HepG2 (cell line): ENCODE results near the gene PRDX2. TPM values are rescaled to one million over a fixed set of nuclear protein-coding genes. Genes with fewer than 3 reads are reported as not detected.

Experiments used
- CHD2 ChIP-seq: IDR thresholded peaks from 2 replicates; pipeline ENCODE4 v1.6.1; 2011; ENCODE audit warnings: low read depth, low read length, improper control_type of control experiment
- DNMT1 ChIP-seq: sonication (generic); formaldehyde crosslinking; IDR thresholded peaks from 2 replicates; pipeline ENCODE4 v1.5.1; 2020; ENCODE audit warnings: mild to moderate bottlenecking, missing genetic modification reagents
- GPN1 ChIP-seq: sonication (generic); formaldehyde crosslinking; IDR thresholded peaks from 2 replicates; pipeline ENCODE4 v1.5.1; 2020; ENCODE audit warnings: missing genetic modification reagents, borderline replicate concordance
- GTF2F1 ChIP-seq: fragments of 150-350 bp; IDR thresholded peaks from 2 replicates; pipeline ENCODE4 v1.6.1; 2014; ENCODE audit warnings: low read length
- HNRNPLL ChIP-seq: fragments of 200-400 bp; formaldehyde crosslinking; IDR thresholded peaks from 2 replicates; pipeline ENCODE4 v1.6.1; 2017; ENCODE audit warnings: mild to moderate bottlenecking, low read depth, low read length; ENCODE audit not compliant: poor library complexity, severe bottlenecking
- ISL2 ChIP-seq: sonication (generic); formaldehyde crosslinking; IDR thresholded peaks from 2 replicates; pipeline ENCODE4 v1.5.0; 2020; ENCODE audit warnings: missing genetic modification reagents
- JUN ChIP-seq: sonication (generic); formaldehyde crosslinking; IDR thresholded peaks from 2 replicates; pipeline ENCODE4 v1.4.0; 2020; ENCODE audit warnings: mild to moderate bottlenecking, missing genetic modification reagents
- MEF2D ChIP-seq: sonication (generic); formaldehyde crosslinking; IDR thresholded peaks from 2 replicates; pipeline ENCODE4 v1.5.1; 2020; ENCODE audit warnings: mild to moderate bottlenecking, missing genetic modification reagents
- NR2F1 ChIP-seq, 2 experiments: fragments of 450-650 bp in 1 of 2; formaldehyde crosslinking in 1 of 2; IDR thresholded peaks; 2 replicates each; pipeline versions ENCODE4 v1.5.0 to v1.6.1; 2016 to 2020; ENCODE audit warnings: mild to moderate bottlenecking in 1 of 2, missing compliant biosample characterization in 1 of 2, missing genetic modification reagents in 1 of 2, moderate library complexity in 1 of 2
- PHF5A ChIP-seq: IDR thresholded peaks from one replicate; pipeline ENCODE4 v1.6.1; 2018; ENCODE audit warnings: low read depth, missing genetic modification reagents; ENCODE audit not compliant: unreplicated experiment
- SETDB1 ChIP-seq: sonication (generic); formaldehyde crosslinking; IDR thresholded peaks from 2 replicates; pipeline ENCODE4 v1.5.1; 2020; ENCODE audit warnings: missing genetic modification reagents, mild to moderate bottlenecking, borderline replicate concordance
- ZNF121 ChIP-seq: sonication (generic); formaldehyde crosslinking; IDR thresholded peaks from 2 replicates; pipeline ENCODE4 v1.5.0; 2020; ENCODE audit warnings: mild to moderate bottlenecking, missing genetic modification reagents
- ZNF225 ChIP-seq: sonication (generic); formaldehyde crosslinking; IDR thresholded peaks from 2 replicates; pipeline ENCODE4 v1.4.0; 2020; ENCODE audit warnings: mild to moderate bottlenecking, missing genetic modification reagents
- ZNF329 ChIP-seq: sonication (generic); formaldehyde crosslinking; IDR thresholded peaks from 2 replicates; pipeline ENCODE4 v1.9.0; 2021; ENCODE audit warnings: low read depth, mild to moderate bottlenecking, missing genetic modification reagents
- ZNF331 ChIP-seq: sonication (generic); formaldehyde crosslinking; IDR thresholded peaks from 2 replicates; pipeline ENCODE4 v1.4.0; 2020; ENCODE audit warnings: missing genetic modification reagents
- ZNF552 ChIP-seq: sonication (generic); formaldehyde crosslinking; IDR thresholded peaks from 2 replicates; pipeline ENCODE4 v1.9.0; 2022; ENCODE audit warnings: missing genetic modification reagents, mild to moderate bottlenecking, borderline replicate concordance
- ZNF598 ChIP-seq: sonication (generic); formaldehyde crosslinking; IDR thresholded peaks from 2 replicates; pipeline ENCODE4 v1.5.1; 2020; ENCODE audit warnings: mild to moderate bottlenecking, missing genetic modification reagents, borderline replicate concordance
- ZNF792 ChIP-seq: IDR thresholded peaks from 2 replicates; pipeline ENCODE4 v1.6.1; 2016
- polyA plus RNA-seq, 8 experiments: library from polyadenylated mRNA; depleted of rRNA in 3 of 8; stranded (reverse) in 7 of 8; unstranded in 1 of 8; fragments of >200 nt; fragmentation: Illumina TruSeq in 4 of 8; extraction: Trizol in 4 of 8; gene quantifications; 2 replicates each; pipeline versions ENCODE4 v1.2.1 to v1.2.3, GENCODE V29; 2011 to 2016; ENCODE audit warnings: low read depth in 4 of 8, missing spikeins in 1 of 8, mixed read lengths in 1 of 8; ENCODE audit not compliant: insufficient read depth in 1 of 8
- total RNA-seq, 5 experiments: library from RNA; depleted of rRNA; stranded (reverse); fragments of >200 nt; fragmentation: Illumina TruSeq; extraction: Trizol; gene quantifications; 2 replicates each; pipeline ENCODE4 v1.2.3, GENCODE V29; 2016; ENCODE audit warnings: low read depth in 1 of 5
- TF ChIP-seq, protein P1 (sequence below): sonication (generic); formaldehyde crosslinking; conservative IDR thresholded peaks from 2 replicates; pipeline ENCODE4 v1.8.0; 2022; ENCODE audit warnings: low read depth, missing genetic modification reagents
- TF ChIP-seq, protein P2 (sequence below): sonication (generic); formaldehyde crosslinking; IDR thresholded peaks from 2 replicates; pipeline ENCODE4 v1.8.1; 2022; ENCODE audit warnings: low read depth, mild to moderate bottlenecking, missing genetic modification reagents
- TF ChIP-seq, protein P3 (sequence below): sonication (generic); IDR thresholded peaks from 2 replicates; pipeline ENCODE4 v1.6.1; 2016; ENCODE audit warnings: low read depth, borderline replicate concordance
- TF ChIP-seq, protein P4 (sequence below): sonication (generic); formaldehyde crosslinking; IDR thresholded peaks from 2 replicates; pipeline ENCODE4 v1.9.0; 2021; ENCODE audit warnings: missing genetic modification reagents, borderline replicate concordance

PRDX2 gene
- total and polyA plus RNA-seq, 2 of the 13 experiments (the other 11 are each of a cell fraction or from before 2014, with no cell fraction given): 218 to 381 TPM

DNA sequence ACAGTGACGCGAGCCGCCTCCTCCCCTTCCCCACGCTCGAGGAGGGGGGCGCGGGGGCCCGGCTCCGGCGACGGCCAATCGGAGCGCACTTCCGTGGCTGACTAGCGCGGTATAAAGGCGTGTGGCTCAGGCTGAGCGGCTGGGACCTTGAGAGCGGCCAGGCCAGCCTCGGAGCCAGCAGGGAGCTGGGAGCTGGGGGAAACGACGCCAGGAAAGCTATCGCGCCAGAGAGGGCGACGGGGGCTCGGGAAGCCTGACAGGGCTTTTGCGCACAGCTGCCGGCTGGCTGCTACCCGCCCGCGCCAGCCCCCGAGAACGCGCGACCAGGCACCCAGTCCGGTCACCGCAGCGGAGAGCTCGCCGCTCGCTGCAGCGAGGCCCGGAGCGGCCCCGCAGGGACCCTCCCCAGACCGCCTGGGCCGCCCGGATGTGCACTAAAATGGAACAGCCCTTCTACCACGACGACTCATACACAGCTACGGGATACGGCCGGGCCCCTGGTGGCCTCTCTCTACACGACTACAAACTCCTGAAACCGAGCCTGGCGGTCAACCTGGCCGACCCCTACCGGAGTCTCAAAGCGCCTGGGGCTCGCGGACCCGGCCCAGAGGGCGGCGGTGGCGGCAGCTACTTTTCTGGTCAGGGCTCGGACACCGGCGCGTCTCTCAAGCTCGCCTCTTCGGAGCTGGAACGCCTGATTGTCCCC, 10.1 kb downstream of the PRDX2 start, which contains the start of gene JUNB (continued):
- TF ChIP-seq, protein P1, sequence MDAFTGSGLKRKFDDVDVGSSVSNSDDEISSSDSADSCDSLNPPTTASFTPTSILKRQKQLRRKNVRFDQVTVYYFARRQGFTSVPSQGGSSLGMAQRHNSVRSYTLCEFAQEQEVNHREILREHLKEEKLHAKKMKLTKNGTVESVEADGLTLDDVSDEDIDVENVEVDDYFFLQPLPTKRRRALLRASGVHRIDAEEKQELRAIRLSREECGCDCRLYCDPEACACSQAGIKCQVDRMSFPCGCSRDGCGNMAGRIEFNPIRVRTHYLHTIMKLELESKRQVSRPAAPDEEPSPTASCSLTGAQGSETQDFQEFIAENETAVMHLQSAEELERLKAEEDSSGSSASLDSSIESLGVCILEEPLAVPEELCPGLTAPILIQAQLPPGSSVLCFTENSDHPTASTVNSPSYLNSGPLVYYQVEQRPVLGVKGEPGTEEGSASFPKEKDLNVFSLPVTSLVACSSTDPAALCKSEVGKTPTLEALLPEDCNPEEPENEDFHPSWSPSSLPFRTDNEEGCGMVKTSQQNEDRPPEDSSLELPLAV (CRISPR knock-in tag): no peak
- TF ChIP-seq PHF5A (no peak), SETDB1 (CRISPR knock-in tag) (no peak), GTF2F1 (0 out of 2 replicates have a peak, but pooled peaks have one; percentile 78), CHD2 (0 out of 2 replicates have a peak, but pooled peaks have one; percentile 41), NR2F1 (CRISPR knock-in tag; IDR thresholded peaks at IDR 0.05) (0 out of 4 replicates have a peak, but pooled peaks of 1 of the 2 experiments have one; percentile 11), ZNF329 (CRISPR knock-in tag) (peak; percentile 79; the same call in 1 of the 2 replicates), ZNF121 (CRISPR knock-in tag) (no peak), ZNF792 (peak; percentile 96), ZNF598 (CRISPR knock-in tag) (peak; percentile 47; the same call in 1 of the 2 replicates), HNRNPLL (peak; percentile 70), ZNF552 (CRISPR knock-in tag) (peak; percentile 90; the same call in 1 of the 2 replicates), ZNF331 (peak; percentile 93), GPN1 (no peak), DNMT1 (CRISPR knock-in tag) (peak; percentile 86), JUN (CRISPR knock-in tag) (no peak), ZNF225 (CRISPR knock-in tag) (peak; percentile 47; the same call in 1 of the 2 replicates), MEF2D (CRISPR knock-in tag) (0 out of 2 replicates have a peak, but pooled peaks have one; percentile 24), ISL2 (peak; percentile 71)
- TF ChIP-seq, protein P2, sequence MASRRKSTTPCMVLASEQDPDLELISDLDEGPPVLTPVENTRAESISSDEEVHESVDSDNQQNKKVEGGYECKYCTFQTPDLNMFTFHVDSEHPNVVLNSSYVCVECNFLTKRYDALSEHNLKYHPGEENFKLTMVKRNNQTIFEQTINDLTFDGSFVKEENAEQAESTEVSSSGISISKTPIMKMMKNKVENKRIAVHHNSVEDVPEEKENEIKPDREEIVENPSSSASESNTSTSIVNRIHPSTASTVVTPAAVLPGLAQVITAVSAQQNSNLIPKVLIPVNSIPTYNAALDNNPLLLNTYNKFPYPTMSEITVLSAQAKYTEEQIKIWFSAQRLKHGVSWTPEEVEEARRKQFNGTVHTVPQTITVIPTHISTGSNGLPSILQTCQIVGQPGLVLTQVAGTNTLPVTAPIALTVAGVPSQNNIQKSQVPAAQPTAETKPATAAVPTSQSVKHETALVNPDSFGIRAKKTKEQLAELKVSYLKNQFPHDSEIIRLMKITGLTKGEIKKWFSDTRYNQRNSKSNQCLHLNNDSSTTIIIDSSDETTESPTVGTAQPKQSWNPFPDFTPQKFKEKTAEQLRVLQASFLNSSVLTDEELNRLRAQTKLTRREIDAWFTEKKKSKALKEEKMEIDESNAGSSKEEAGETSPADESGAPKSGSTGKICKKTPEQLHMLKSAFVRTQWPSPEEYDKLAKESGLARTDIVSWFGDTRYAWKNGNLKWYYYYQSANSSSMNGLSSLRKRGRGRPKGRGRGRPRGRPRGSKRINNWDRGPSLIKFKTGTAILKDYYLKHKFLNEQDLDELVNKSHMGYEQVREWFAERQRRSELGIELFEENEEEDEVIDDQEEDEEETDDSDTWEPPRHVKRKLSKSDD: no peak
- TF ChIP-seq, protein P3, sequence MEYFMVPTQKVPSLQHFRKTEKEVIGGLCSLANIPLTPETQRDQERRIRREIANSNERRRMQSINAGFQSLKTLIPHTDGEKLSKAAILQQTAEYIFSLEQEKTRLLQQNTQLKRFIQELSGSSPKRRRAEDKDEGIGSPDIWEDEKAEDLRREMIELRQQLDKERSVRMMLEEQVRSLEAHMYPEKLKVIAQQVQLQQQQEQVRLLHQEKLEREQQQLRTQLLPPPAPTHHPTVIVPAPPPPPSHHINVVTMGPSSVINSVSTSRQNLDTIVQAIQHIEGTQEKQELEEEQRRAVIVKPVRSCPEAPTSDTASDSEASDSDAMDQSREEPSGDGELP: peak; percentile 55; the same call in 1 of the 2 replicates
- TF ChIP-seq, protein P4, sequence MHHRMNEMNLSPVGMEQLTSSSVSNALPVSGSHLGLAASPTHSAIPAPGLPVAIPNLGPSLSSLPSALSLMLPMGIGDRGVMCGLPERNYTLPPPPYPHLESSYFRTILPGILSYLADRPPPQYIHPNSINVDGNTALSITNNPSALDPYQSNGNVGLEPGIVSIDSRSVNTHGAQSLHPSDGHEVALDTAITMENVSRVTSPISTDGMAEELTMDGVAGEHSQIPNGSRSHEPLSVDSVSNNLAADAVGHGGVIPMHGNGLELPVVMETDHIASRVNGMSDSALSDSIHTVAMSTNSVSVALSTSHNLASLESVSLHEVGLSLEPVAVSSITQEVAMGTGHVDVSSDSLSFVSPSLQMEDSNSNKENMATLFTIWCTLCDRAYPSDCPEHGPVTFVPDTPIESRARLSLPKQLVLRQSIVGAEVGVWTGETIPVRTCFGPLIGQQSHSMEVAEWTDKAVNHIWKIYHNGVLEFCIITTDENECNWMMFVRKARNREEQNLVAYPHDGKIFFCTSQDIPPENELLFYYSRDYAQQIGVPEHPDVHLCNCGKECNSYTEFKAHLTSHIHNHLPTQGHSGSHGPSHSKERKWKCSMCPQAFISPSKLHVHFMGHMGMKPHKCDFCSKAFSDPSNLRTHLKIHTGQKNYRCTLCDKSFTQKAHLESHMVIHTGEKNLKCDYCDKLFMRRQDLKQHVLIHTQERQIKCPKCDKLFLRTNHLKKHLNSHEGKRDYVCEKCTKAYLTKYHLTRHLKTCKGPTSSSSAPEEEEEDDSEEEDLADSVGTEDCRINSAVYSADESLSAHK (CRISPR knock-in tag): 0 out of 2 replicates have a peak, but pooled peaks have one; percentile 54
